ENCODE measurements around the gene ARID5A.
"Not testable (repeated sequence)": the region's sequence is repeated elsewhere in the genome, so short reads cannot be mapped to it uniquely, and the experiment has no call there.

ARID5A gene

GRCh38 chr2:96556441-96557330 is 20.1 kb downstream of the ARID5A start:
- no peak for DNase-seq (ENCODE audit: low read depth, low spot score)

DNA sequence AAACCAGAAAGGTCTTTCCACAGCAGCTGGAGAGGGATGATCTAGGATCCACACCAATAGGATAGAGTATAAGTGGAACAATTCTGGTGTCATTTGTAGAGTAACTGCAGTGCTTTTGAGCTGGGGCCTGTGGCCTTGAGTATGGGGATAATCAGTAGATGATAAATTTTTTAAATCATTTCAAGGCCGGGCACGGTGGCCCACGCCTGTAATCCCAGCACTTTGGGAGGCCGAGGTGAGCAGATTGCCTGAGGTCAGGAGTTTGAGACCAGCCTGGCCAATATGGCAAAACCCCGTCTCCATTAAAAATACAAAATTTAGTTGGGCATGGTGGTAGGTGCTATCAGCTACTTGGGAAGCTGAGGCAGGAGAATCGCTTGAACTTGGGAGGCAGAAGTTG is 20.9 kb downstream of the ARID5A start:
- not testable (repeated sequence) for DNase-seq (ENCODE audit: low read depth, low spot score)

DNA sequence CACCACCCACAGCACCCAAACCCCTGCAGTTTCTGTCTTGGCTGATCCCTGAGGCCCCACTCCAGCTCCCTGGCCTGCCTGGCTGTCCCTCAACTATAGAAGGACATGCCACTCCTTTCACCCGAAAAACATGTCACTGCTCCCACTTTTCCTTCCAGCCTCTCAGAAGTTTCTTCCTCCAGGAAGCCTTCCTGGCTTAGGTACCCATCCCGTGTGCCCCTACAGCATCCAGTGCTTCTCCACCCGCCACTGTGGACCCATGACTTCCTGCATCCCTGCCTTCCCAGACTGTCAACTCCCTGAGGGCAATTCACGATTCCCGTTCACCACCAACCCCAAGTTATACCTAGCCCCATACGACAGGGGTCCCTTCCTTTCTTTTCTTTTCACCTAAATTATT is 21.5 kb downstream of the ARID5A start:
- DNase-seq (ENCODE audit: low read depth, low spot score), result no peak

- DNase-seq (ENCODE audit: low read depth, low spot score), result no peak
Observed at GRCh38 chr2:96558485-96558884, 21.9 kb downstream of the ARID5A start.

- DNase-seq (ENCODE audit: low read depth, low spot score), result no peak
Observed at GRCh38 chr2:96564026-96564425, 27.5 kb downstream of the ARID5A start.

DNA sequence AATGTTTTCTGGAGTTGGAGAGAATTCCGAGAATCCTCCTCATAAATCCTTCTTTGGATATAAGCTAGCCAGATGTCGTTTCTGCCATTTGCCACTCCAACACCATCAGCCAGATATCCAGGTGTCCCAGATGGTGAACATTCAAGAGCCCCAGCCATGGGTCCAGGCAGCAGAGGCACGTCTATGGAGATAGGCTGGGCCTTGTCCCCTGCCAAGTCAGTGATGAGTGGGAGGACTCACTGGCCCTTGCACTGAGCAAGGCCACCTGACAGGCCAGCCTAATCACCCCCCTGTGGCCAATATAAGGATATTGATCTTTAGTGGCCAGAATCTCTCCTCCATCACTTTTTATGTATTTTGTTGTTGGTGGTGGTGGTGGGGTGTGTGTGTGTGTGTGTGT is 28.0 kb downstream of the ARID5A start:
- DNase-seq (ENCODE audit: low read depth, low spot score), result no peak

DNA sequence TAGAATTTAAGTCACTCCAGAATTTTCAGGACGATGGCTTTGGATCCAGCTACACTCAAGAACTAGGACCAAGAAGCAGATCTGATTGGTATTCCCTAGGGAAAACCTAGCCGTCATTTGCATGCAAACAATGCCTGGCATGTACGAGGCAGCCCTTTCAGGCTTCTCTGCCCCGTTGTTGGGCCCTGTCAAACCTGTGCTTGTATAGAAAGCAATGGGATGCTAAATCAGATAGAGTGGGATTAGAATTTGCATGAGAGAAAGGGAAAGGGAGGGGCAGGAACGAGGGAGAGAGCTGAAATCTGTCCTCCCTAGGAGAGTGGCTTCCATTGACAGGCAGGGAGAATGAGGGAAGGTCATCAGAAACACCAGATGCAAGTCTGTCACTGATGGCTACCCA is 28.6 kb downstream of the ARID5A start:
- DNase-seq (ENCODE audit: low read depth, low spot score), result no peak

DNA sequence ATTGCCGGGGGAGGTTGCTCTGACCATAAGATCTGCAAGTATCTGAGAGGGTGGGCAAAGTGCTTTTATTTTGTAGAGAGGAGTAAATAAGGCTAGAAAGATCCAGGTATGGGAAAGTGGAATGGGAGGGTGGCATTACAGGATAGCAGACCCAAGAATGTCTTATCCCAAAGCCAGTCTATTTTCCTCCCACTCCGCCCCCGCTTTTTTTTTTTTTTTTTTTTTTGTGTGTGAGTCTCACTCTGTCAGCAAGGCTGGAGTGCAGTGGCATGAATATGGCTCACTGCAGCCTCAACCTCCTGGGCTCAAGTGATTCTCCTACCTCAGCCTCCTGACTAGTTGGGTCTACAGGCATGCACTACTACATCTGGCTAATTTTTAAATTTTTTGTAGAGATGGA is 31.5 kb downstream of the ARID5A start:
- DNase-seq (ENCODE audit: low read depth, low spot score), result no peak

DNA sequence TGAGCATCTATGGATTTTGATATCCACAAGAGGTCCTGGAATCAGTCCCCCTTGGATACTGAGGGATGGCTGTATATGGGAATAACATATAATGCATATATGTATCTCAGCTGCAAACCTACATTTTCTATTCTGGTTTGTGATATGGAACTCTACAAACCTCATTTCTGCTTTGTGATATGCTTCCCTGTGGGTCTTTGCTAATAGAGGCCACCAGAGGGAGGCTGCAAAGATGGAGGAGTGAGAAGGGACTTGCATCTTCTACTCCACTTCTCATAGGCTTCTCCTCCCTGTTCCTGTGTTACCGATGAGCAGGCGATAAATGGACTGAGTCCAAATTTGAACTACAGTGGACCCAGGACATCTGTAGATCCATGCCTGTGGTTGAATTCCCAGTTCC is 37.8 kb downstream of the ARID5A start:
- no peak for DNase-seq (ENCODE audit: low read depth, low spot score)

GRCh38 chr2:96575785-96576456 is 39.4 kb downstream of the ARID5A start:
- DNase-seq (ENCODE audit: low read depth, low spot score), result no peak

DNA sequence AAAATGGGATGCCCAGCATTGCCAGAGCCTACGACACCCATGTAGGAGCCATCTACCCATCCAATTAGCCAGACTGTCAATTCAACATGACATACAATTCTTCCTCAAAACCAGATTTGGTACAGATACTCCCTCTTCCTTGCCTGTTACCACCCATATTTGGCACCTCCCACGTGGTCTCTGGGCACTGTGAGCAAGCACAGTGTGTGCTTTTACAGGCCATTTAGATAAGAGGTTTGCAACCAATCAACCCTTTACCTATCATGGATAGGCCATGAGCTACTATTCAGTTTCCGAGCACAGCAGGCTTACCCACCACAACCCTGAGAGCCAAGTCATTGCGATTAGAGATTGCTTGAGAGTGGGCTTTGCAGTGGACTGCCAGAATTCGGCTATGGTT is 40.9 kb downstream of the ARID5A start:
- no peak for DNase-seq (ENCODE audit: low read depth, low spot score)

DNA sequence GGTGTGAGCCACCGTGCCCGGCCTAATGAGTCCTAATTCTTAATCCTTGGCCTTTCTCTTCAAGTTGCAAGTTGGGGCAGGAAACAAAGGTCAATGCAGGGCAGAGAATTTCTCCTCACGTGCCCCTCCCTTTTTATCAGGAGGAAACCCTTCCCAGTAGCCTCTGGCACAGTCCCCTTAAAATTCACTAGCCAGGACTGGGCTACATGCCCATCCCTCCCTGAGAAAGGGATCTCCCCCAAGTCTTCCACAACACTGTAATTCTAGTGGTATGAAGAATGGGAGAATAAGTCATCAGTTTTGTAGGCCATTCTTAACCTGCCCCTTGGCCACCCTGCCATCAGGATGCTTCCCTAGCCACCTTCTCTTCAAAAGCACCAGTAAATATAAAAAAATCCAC is 42.2 kb downstream of the ARID5A start:
- no peak for DNase-seq (ENCODE audit: low read depth, low spot score)

GRCh38 chr2:96579422-96579821 is 42.9 kb downstream of the ARID5A start:
- DNase-seq (ENCODE audit: low read depth, low spot score), result no peak

DNA sequence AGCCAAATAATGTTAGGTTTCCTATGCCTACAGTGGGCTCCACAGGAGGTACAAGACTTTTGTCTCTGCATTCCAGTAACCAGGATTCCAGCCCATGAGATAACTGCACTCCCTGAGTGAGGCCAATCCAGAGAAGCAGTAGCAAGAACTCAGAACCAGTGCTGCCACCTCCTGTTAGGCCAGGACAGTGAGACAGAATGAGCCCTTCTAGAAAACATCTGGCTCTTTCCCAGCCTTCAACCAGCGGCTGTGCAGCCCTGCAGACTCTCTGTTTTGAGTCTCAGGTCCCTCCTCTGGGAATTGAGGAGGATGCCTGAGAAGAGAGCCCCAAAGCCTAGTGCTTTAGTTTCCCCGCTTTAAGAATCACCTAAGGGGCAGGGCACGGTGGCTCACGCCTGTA is 44.2 kb downstream of the ARID5A start:
- no peak for DNase-seq (ENCODE audit: low read depth, low spot score)

GRCh38 chr2:96584017-96584416 is 47.5 kb downstream of the ARID5A start:
- no peak for DNase-seq (ENCODE audit: low read depth, low spot score)

DNA sequence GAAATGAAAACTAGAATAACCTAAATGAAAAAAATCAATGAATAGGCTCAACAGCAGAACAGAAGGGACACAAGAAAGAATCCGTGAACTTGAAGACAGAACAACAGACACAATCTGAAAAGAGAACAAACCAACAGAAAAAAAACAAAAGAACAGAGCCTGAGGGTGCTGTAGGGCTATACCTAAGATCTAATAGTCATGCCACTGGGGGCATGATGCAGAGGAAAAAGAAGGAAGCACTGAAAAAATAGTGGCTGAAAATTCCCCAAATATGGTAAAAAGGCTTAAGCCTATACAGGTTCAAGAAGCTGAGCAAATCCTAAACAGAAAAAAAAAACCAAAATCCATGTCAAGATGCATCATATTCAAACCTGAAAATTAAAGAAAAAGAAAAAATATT is 51.3 kb downstream of the ARID5A start:
- no peak for DNase-seq (ENCODE audit: low read depth, low spot score)

GRCh38 chr2:96591054-96591453 is 54.5 kb downstream of the ARID5A start:
- DNase-seq (ENCODE audit: low read depth, low spot score), result no peak

GRCh38 chr2:96591494-96591893 is 54.9 kb downstream of the ARID5A start:
- DNase-seq (ENCODE audit: low read depth, low spot score), result no peak

- DNase-seq (ENCODE audit: low read depth, low spot score), result no peak
Observed at GRCh38 chr2:96594282-96594681, 57.7 kb downstream of the ARID5A start.

DNA sequence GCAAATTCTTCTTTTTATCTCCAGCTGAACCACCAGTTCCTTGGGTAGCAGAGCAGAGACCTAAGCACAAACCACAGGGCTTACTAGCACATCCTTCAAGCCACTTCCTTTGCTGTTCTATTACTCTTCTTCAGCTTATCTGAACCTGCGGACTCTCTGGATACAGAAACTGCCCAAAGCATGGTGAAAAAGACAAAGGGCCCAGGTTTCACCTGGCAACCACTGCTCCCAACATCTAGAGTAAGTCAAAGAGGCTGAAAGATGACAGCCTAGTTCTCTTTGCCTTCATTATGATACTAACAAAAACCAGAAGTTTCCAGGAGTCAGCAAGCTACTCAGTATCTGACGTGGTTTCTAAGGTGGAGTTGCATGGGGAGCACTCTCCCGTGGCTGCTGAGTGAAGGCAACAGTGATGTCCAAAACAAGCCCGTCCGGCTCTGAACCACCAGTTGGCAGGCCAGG is 58.2 kb downstream of the ARID5A start:
- no peak for DNase-seq (ENCODE audit: low read depth, low spot score)

GRCh38 chr2:96596596-96596995 is 60.0 kb downstream of the ARID5A start:
- no peak for DNase-seq (ENCODE audit: low read depth, low spot score)

DNA sequence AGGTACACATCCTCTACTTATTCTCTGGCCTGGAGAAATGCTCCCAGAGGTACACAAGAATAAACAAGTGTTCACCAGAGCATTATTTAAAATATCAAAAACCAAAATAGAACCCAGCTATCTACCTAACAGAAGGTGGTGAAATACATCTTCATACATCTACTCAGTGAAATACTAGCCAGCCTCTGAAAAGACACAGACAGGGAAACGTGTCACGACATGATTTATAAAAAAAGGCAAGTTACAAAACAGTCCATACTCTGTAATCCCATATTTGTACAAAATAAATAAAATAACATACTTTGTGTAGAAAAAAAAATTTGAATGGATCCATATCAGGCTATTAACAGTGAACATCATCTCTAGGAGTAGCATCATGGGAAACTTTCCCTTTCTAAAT is 63.4 kb downstream of the ARID5A start:
- DNase-seq (ENCODE audit: low read depth, low spot score), result no peak

All from activated naive CD8-positive, alpha-beta T cell treated with anti-CD3 and anti-CD28 coated beads, Interleukin-2, amount 50 U/mL, for 16 hours (primary cell).